Effector memory CD4-positive, alpha-beta T cell (primary cell): ENCODE data around the gene LZTFL1.
A peak's percentile ranks its signal among the peaks of the same experiment; 100 is the strongest.

ENCODE experiments used
- DNase-seq, 3 donors: peaks; one replicate each; pipeline ENCODE4 v3.0.0-alpha.2; 2020
- H3K27ac ChIP-seq: 2 replicates; pipeline ENCODE4 v1.7.0; 2013; ENCODE audit warnings: mild to moderate bottlenecking, low read length, moderate library complexity; ENCODE audit not compliant: insufficient read depth, poor library complexity, severe bottlenecking
- H3K27me3 ChIP-seq: replicated peaks from 2 replicates; pipeline ENCODE4 v1.7.0; 2013; ENCODE audit warnings: mild to moderate bottlenecking, low read length; ENCODE audit not compliant: insufficient read depth, control insufficient read depth, poor library complexity, severe bottlenecking
- H3K36me3 ChIP-seq: 2 replicates; pipeline ENCODE4 v1.7.0; 2013; ENCODE audit warnings: mild to moderate bottlenecking, low read length, moderate library complexity; ENCODE audit not compliant: control insufficient read depth, insufficient read depth
- H3K4me1 ChIP-seq: 2 replicates; pipeline ENCODE4 v1.7.0; 2013; ENCODE audit warnings: low read length, mild to moderate bottlenecking; ENCODE audit not compliant: control insufficient read depth, insufficient read depth, poor library complexity, severe bottlenecking
- H3K4me3 ChIP-seq: 2 replicates; pipeline ENCODE4 v1.7.0; 2013; ENCODE audit warnings: low read length, low read depth, mild to moderate bottlenecking; ENCODE audit not compliant: insufficient read depth, poor library complexity, severe bottlenecking
- H3K9me3 ChIP-seq: 2 replicates; pipeline ENCODE4 v1.7.0; 2013; ENCODE audit warnings: mild to moderate bottlenecking, low read length, moderate library complexity; ENCODE audit not compliant: control insufficient read depth

Gene LZTFL1

GRCh38 chr3:45880725-45881077 is 38.8 kb upstream of the LZTFL1 start:
- no peak overlapping the region for H3K27ac ChIP-seq
- H3K4me1 ChIP-seq = peaks cover 9% of the 10 kb centered on the region
- no peaks in the 10 kb centered on the region for H3K36me3 ChIP-seq
- DNase-seq = no peak
- H3K4me3 ChIP-seq = no peak overlapping the region
- no peaks in the 10 kb centered on the region for H3K9me3 ChIP-seq
- no peaks in the 10 kb centered on the region for H3K27me3 ChIP-seq

DNA sequence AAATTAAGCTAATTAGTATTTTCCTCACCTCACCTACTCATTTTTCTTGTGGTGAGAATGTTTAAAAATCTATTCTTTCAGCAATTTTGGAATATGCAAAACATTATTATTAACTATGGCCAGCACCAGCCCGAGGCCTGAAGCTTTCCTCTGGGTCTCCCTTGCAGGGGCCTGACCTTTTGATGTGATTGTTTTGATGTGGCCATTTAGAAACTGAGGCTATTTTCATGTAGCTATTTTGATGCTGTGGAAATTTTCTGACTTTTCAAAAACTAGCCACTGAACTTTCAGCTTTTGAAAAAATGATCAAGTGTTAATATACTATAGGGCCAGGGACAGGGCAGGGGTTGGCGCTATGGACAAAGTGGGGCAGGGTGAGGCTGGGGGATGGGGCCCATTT is 36.2 kb upstream of the LZTFL1 start:
- DNase-seq = no peak
- Histone ChIP-seq H3K36me3 (no peaks in the 10 kb centered on the region), H3K4me3 (no peak overlapping the region), H3K9me3 (no peaks in the 10 kb centered on the region), H3K4me1 (peaks cover 9% of the 10 kb centered on the region), H3K27ac (no peak overlapping the region), H3K27me3 (no peaks in the 10 kb centered on the region)

DNA sequence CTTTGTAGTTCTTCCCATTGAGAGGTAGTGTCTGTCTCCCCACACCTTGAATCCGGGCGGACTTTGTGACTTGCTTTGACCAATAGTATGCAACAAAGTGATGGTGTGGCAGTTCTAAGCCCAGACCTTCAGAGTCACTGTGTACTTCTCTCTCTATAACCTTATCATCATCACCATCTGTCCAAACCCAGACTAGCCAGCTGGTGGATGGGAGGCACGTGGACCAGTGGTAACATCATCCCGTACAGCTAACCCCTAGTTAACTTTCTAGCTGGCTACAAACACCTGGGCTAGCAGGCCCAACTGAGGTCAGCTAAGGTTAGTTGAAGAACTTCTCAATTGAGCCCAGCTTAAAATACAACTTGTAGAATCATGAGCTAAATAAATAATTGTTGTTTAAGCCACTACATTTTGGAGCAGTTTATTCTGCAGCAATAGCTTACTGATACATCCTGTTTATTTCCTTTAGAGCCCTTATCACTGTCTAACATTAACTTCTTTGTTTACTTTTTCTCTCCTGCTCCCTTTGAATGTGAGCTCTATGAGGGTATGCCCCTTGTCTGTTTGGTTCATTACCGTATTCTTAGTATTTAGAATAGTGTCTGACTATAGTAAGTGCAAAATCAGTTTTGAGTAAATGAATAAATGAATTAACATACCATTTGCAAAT is 32.9 kb upstream of the LZTFL1 start:
- no peak overlapping the region for H3K4me3 ChIP-seq
- H3K9me3 ChIP-seq = no peaks in the 10 kb centered on the region
- H3K36me3 ChIP-seq = no peaks in the 10 kb centered on the region
- peaks cover 13% of the 10 kb centered on the region for H3K4me1 ChIP-seq
- no peak overlapping the region for H3K27ac ChIP-seq
- DNase-seq = no peak
- H3K27me3 ChIP-seq = no peaks in the 10 kb centered on the region

DNA sequence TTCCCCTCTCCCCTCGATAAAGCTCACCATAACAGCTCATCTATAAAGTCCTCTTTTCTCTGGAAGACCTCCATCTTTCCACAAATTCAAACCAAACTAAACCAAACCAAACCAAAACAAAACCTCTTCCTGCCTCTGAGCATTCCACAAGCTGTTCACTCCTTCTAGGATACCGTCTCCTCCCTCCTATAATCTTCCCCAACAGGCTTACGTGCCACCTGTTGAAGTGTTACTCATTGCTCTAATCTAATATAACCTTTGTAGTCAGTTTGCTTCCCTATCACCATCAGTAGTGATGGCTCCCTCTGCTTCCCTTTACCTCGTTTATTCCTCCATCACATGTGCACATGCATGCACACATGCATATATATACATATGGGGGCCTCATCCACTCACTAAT is 31.7 kb upstream of the LZTFL1 start:
- H3K4me3 ChIP-seq = no peak overlapping the region
- peaks cover 25% of the 10 kb centered on the region for H3K4me1 ChIP-seq
- H3K27me3 ChIP-seq = no peaks in the 10 kb centered on the region
- H3K36me3 ChIP-seq = no peaks in the 10 kb centered on the region
- no peaks in the 10 kb centered on the region for H3K9me3 ChIP-seq
- no peak overlapping the region for H3K27ac ChIP-seq
- no peak for DNase-seq

- H3K4me1 ChIP-seq = peaks cover 27% of the 10 kb centered on the region
- no peak for DNase-seq
- H3K9me3 ChIP-seq = no peaks in the 10 kb centered on the region
- H3K4me3 ChIP-seq = no peak overlapping the region
- H3K27me3 ChIP-seq = no peaks in the 10 kb centered on the region
- no peak overlapping the region for H3K27ac ChIP-seq
- H3K36me3 ChIP-seq = no peaks in the 10 kb centered on the region
Observed at GRCh38 chr3:45873036-45873435, 31.1 kb upstream of the LZTFL1 start.

- no peak overlapping the region for H3K27ac ChIP-seq
- H3K4me3 ChIP-seq = no peak overlapping the region
- peaks cover 27% of the 10 kb centered on the region for H3K4me1 ChIP-seq
- no peaks in the 10 kb centered on the region for H3K36me3 ChIP-seq
- H3K27me3 ChIP-seq = no peaks in the 10 kb centered on the region
- H3K9me3 ChIP-seq = no peaks in the 10 kb centered on the region
- DNase-seq = no peak
Observed at GRCh38 chr3:45872569-45872968, 30.6 kb upstream of the LZTFL1 start.

DNA sequence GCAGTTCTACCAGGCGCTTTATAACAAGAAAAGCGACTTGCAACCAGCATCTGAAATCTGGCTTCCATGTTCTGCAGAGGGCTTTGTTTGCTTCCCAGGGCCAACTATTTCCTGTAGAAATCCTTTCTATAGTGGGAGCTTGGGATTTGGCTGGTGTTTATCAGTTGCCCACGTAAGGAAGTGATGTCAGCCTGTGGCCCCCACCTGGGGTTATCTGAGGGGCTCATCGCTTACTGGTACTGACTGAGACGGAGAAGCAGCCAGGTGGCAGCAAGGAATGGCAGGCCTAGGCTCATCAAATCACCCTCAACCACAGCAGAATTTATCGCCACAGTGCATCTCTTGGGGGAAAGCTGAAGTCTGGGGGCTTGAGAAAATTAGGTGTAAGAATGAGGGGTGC is 29.9 kb upstream of the LZTFL1 start:
- H3K4me1 ChIP-seq = peaks cover 27% of the 10 kb centered on the region
- no peaks in the 10 kb centered on the region for H3K36me3 ChIP-seq
- no peak for DNase-seq
- no peaks in the 10 kb centered on the region for H3K27me3 ChIP-seq
- H3K9me3 ChIP-seq = no peaks in the 10 kb centered on the region
- no peak overlapping the region for H3K27ac ChIP-seq
- H3K4me3 ChIP-seq = no peak overlapping the region

DNA sequence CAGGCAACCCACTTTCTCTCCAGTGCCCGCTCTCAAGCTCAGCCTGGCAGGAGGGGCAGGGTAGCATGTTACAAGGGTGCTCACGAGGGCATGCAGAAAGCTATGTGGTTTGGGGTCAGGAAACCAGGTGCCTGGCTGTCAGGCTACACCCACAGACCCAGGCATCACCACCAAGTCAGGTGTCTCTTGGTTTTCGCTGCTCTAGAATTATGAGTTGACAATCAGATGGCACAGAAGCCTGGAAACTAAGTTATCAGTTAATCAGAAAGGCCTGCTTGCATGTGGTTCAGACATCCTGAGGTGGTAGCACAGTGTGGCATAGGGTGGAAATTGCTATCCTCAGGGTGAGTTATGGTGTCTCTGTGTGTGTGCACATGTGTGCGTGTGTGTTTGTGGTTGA is 28.2 kb upstream of the LZTFL1 start:
- Histone ChIP-seq H3K27ac (no peak overlapping the region), H3K36me3 (no peaks in the 10 kb centered on the region), H3K9me3 (no peaks in the 10 kb centered on the region), H3K27me3 (no peaks in the 10 kb centered on the region), H3K4me3 (no peak overlapping the region), H3K4me1 (peaks cover 27% of the 10 kb centered on the region)
- peak; percentile 63 to 74 (median 71) for DNase-seq

- no peak for DNase-seq
- no peaks in the 10 kb centered on the region for H3K27me3 ChIP-seq
- H3K9me3 ChIP-seq = no peaks in the 10 kb centered on the region
- H3K36me3 ChIP-seq = no peaks in the 10 kb centered on the region
- peaks cover 27% of the 10 kb centered on the region for H3K4me1 ChIP-seq
- H3K27ac ChIP-seq = no peak overlapping the region
- H3K4me3 ChIP-seq = peak overlapping the region; percentile 4
Observed at GRCh38 chr3:45869638-45870037, 27.7 kb upstream of the LZTFL1 start.

- no peaks in the 10 kb centered on the region for H3K27me3 ChIP-seq
- H3K4me3 ChIP-seq = no peak overlapping the region
Observed at GRCh38 chr3:45868650-45869049, 26.7 kb upstream of the LZTFL1 start.

More at GRCh38 chr3:45868650-45869049, 26.7 kb upstream of the LZTFL1 start:
- DNase-seq = no peak
- Histone ChIP-seq H3K9me3 (no peaks in the 10 kb centered on the region), H3K36me3 (no peaks in the 10 kb centered on the region), H3K27ac (no peak overlapping the region), H3K4me1 (peaks cover 27% of the 10 kb centered on the region)
